GM13977 (cell line): ENCODE data around the gene TMED3.
"Not testable (repeated sequence)": the region's sequence is repeated elsewhere in the genome, so short reads cannot be mapped to it uniquely, and the experiment has no call there.

ENCODE experiments used
- DNase-seq: peaks from one replicate; pipeline ENCODE4 v3.0.0; 2012; ENCODE audit warnings: low spot score
- CTCF ChIP-seq: IDR thresholded peaks from 2 replicates; pipeline ENCODE4 v1.5.1; 2012; ENCODE audit warnings: mild to moderate bottlenecking, control low read depth; ENCODE audit not compliant: insufficient read depth; ENCODE audit errors: extremely low read depth, missing control alignments
- in situ Hi-C: fragments of 300-500 bp; cut with MboI; formaldehyde crosslinking; loops from one replicate; pipeline ENCODE4 v1.12.0; 2022; ENCODE audit warnings: low sequenced_read_pairs, low pct_unique_long_range_greater_than_20kb, mixed read lengths, inconsistent platforms; ENCODE audit not compliant: unreplicated experiment

Gene TMED3

DNA sequence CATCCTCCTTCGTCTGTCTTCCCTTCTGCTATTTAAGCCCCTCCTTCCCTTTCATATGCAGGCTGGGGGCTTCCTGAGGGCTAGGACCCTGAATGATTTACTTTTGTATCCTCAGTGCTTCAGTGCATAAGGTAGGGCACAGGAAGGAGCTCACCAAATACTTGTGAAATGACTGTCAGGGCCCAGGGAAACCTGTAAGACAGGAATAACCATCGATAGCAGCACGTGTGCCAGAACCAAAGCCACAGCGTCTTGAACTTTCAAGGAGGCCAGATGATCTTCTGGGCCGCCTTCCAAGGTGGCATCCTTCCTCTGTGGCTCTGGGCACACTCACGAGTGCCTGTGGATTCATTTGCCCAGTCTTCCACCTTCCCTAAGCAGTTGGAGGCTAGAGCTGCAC, 3.9 kb downstream of the TMED3 start:
- in situ Hi-C loops = no loop called here
- no peak for TF ChIP-seq CTCF
- DNase-seq = no peak

GRCh38 chr15:79315623-79316328, 4.9 kb downstream of the TMED3 start:
- no peak for TF ChIP-seq CTCF
- DNase-seq = no peak
- in situ Hi-C loops = no loop called here

DNA sequence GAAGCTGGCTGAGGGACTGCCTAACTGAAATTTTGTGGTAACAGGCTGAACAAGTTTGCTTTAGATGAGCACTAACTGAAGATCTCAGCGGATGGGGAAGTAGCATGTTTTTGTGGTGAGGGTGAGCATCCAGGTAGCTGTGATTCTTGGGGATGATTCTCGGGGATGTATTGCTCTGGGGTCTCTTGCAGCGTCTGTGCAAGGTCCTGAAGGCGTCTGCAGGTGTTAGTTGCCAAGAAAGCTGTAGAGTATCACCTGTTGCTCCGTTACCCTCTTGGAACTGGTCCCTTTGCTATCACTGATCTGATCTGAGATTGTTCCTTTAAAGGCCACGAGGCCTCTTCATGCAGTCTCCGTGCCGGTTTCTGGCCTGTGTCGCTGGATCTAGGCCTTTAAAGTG, 6.0 kb downstream of the TMED3 start:
- no peak for TF ChIP-seq CTCF
- in situ Hi-C loops = no loop called here

DNA sequence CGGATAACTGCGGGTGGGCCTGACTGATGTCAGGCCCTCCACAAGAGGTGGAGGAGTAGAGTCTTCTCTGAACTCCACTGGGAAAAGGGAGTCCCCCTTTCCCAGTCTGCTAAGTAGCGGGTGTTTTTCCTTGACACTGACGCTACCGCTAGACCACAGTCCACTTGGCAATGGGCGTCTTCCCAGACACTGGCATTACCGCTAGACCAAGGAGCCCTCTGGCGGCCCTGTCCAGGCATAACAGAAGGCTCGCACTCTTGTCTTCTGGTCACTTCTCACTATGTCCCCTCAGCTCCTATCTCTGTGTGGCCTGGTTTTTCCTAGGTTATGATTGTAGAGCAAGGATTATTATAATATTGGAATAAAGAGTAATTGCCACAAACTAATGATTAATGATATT, 9.1 kb downstream of the TMED3 start:
- DNase-seq, in situ Hi-C loops: not testable (repeated sequence)

More for the DNA sequence above, 6.0 kb downstream of the TMED3 start:
- DNase-seq = no peak

- no peak for DNase-seq
- TF ChIP-seq CTCF = no peak
- in situ Hi-C loops = no loop called here
These were observed 11.0 kb downstream of the TMED3 start for GRCh38 chr15:79321876-79322275.

DNA sequence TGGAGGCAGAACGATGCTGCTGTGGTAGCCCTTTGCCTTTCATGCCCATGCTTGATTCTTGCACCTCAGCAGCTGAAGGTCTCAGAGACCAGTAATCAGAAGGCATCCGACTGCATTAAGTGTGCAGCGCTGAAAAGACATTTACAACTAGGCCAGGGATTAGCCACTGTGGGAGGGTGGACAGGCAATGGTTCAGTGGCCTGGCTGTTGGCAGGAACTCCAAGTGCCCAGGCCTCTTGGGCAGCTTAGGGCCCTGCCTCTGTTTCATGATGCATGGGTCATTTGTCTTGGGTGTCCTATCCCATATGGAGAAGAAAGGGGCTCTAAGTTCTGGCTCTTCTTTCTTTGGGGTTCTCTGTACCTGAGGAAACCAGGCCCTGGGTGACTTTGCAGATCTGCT, 11.4 kb downstream of the TMED3 start:
- in situ Hi-C loops = no loop called here
- TF ChIP-seq CTCF = no peak
- no peak for DNase-seq

- no peak for TF ChIP-seq CTCF
- no peak for DNase-seq
- in situ Hi-C loops = no loop called here
These were observed 12.0 kb downstream of the TMED3 start for GRCh38 chr15:79322945-79323344.
